Colon (tissue), 2 donors: Measurements from ENCODE around the gene ADK.
"Not testable (repeated sequence)": the region's sequence is repeated elsewhere in the genome, so short reads cannot be mapped to it uniquely, and the experiment has no call there.

ENCODE experiments used
- FAIRE-seq: peaks from 2 replicates; lab custom pipeline; 2012; peaks lifted over from hg19 to GRCh38; lab: Jason Lieb, UNC
- donor health status: control.
- donor health status: control.

The ADK gene

DNA sequence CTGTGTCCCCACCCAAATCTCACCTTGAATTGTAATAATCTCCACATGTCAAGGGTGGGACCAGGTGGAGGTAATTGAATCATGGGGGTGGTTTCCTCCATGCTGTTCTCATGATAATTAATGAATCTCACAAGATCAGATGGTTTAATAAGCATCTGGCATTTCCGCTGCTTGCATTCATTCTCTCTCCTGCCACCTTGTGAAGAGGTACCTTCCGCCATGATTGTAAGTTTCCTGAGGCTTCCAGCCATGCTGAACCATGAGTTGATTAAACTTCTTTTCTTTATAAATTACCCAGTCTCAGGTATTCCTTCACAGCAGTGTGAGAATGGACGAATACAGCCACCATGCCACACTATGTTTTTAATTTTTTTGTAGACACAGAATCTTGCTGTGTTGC is 345.3 kb downstream of the ADK start:
- FAIRE-seq, result not testable (repeated sequence)

DNA sequence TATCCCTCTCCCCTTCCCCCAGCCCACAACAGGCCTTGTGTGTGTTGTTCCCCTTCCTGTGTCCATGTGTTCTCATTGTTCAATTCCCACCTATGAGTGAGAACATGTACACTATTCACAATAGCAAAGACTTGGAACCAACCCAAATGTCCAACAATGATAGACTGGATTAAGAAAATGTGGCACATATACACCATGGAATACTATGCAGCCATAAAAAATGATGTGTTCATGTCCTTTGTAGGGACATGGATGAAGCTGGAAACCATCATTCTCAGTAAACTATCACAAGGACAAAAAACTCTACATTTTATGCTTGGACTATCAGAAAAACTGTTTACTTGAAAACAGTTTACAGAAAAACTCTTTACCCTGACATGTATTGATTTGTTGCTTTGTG is 347.6 kb downstream of the ADK start:
- FAIRE-seq, result not testable (repeated sequence)

DNA sequence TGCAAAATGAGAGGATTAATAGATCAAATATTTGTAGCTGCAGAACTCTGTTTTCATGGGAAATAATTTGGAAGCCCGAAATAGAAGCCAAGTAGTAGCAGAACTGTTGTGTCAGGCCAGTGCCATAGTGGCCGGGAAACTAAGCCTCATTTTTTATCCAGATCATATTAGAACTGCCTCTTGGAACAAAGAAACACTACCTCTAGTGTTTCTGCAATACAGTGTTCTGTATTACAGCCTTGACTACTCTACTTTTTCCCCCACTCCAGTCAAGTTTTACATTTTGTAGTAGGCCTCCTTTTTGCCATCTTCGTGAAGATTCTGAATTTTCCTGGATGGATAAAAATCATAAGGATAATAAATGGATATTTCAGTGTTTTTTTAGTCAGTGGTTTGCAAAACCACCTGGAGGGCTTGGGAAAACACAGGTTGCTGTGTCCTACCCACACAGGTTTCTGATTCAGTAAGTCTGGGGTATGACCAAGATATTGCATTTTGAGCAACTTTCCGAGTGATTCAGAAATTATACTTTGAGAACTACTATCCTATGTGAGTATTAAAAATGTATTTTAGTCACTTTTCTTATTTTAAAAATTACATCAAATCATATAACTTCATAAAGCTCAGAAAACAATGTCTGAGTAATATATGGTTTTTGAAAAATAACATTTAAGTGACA is 349.1 kb downstream of the ADK start:
- no peak for FAIRE-seq

DNA sequence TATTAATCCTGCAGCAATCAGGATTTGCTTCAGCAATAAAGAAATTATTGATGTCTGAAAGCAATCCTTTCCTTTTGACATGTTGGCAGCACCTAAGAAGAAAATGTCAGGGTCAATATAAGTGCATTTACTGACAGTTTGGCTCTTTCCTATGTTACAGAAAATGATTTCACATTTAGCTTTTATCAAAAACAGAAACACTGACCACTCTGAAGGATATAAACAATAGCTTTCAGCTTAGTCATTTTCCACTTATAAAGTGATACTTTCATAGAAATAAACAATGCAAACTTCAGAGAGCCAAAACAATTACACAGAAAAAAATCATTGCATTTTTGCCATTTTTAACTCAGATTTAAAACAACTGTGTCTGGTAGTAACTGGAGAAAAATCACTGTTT is 349.8 kb downstream of the ADK start:
- FAIRE-seq, result no peak

DNA sequence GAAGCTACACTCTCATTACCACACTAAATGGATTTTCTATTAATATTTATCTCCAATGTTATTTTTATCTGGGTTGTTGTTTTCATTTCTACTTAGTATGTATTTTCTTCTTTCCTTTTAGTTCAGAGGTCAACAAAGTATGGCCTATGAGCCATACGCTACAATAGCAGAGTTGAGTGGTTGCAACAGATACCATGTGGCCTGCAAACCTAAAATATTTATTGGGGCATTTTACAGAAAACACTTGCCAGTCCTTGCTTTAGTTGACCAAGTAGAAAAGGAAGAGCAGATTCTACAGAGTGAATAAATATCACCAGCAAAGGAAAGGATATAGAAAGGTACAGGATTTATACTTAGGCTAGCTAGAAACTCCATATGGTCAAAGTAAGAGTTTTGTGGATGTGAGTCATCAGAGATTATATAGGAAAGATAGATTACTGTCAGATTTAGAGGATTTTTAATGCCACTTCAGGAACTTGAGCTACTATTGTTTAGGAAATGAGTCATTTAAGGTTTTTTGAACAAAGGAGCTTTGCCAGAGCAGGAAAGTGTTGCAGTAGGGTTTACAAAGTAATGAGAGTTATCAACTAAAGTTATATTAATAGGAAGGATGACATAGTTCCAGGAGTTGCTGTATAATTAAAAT is 352.1 kb downstream of the ADK start:
- FAIRE-seq, result no peak

DNA sequence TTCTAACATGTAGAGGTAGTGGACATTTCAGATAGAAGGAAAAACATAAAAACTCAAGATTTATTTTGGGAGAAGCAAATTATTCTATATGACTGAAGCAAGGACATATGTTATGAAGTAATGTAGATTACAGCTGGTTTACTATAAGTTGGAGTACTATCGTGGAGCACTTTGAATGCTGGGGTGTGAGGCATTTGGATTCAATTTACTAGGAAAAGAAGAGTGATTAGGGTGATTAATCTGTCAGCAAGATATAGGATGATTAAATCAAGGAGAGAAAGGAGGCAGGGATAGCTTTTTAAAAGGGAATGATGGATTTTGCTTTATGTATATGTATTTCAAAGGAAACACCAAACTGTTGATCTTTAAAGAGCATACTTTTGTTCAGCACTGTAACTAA is 356.9 kb downstream of the ADK start:
- no peak for FAIRE-seq

DNA sequence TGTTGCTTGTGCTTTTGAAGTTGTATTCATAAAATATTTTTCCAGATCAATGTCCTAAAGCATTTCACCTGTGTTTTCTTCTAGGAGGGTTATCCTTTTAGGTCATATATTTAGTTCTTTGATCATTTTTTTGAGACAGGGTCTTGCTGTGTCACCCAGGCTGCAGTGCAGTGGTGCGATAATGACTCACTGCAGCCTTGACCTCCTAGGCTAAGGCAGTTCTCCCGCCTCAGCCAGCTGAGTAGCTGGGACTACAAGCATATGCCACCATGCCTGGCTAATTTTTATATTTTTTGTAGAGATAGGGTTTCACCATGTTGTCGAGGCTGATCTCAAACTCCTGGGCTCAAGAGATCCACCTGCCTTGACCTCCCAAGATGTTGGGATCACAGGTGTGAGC is 359.6 kb downstream of the ADK start:
- FAIRE-seq, result no peak

DNA sequence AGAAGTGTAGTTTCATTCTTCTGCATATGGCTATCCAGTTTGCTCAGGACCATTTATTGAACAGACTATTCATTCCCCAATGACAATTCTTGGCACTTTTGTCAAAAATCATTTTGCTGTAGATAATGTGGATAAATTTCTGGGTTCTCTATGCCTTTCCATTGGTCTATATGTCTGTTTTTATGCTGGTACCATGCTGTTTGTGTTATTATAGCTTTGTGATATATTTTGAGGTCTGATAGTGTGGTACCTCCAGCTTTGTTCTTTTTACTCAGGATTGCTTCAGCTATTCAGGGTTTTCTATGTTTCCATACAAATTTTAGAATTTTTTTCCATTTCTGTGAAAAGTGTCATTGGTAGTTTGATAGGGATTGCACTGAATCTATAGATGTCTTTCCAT is 360.0 kb downstream of the ADK start:
- no peak for FAIRE-seq

DNA sequence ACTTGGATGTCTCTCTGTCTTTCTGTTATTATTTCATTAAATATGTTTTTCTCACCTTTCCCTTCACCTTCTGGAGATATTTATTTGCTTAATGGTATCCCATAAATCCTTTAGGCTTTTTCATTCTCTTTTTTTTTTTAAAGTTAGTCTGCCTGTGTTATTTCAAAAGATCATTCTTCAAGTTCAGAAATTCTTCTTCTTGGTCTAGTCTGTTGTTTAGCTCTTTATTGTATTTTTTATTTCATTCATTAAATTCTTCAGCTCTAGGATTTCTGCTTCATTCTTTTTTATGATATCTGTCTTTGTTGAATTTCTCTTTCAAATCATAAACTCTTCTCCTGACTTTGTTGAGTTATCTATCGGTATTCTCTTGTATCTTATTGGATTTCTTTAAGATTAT is 363.3 kb downstream of the ADK start:
- no peak for FAIRE-seq

DNA sequence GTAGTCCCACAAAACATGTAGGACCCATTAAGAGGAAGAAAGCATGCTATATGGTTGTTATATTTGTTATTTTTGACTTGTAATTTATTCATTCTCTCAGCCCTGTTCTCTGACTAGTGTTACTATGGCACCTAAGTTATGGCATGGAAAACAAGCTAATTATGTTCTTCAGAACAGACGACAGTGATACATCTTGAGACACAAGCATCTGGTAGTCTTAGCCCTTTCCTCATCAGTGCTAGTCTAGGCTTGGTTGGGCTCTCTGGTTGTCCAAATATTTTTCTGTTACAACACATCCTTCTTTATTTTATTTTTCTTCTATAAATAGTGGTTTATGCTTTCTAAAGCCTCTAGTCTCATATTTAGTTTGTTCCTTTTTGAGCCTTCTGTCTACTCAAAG is 367.0 kb downstream of the ADK start:
- no peak for FAIRE-seq

DNA sequence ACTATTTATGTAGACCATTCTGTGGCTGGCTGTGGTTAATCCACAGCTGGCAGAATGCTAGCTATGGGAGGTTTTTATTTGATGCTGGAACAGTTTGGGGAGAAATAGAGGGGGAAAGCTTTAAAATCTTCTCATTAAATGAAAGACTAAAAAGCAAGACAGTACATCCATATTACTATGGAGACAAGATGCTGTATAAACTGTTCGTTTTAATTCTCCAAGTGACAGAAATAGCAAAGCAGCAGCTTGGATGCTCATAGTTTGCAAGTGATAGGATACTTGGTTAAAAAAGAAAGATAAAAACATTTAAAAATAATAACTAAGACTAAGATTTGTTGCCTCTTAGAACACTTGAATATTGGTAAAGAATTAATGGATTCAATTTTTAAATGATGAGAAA is 370.5 kb downstream of the ADK start:
- FAIRE-seq, result no peak

DNA sequence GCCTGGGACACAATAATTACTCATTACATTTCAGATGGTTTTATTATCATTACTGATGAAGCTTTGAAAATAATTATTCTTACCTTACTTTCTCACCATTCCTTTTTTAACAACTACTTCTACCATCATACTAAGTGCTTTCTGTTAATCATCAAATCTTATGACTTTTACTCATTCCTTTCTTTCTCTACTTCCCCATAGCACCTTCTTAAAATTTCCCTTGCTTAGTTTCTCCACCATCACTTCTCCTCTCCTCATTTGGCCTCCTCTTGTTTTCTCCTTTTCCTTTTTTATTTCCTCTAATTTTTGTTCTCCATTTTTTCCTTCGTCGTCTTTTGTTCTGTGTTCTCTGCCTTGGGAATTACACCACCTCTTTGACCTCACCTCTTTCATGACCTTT is 372.2 kb downstream of the ADK start:
- FAIRE-seq, result no peak

DNA sequence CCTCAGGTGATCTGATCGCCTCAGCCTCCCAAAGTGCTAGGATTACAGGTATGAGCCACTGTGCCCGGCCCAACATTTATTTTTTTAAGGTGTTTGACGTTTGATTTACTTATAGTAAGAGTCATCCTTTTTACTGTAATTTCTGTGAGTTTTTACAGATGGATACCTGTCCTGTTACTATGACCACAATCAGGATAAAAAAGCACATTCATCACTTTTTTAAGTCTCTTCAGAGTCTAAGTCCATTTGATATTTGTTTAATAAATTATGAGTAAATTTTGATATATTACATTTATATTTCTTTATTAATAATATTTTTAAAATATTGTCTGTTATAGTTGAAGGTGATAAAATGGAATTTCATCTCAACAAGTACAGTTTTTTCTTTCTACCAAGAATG is 374.9 kb downstream of the ADK start:
- peak; percentile 69 for FAIRE-seq

DNA sequence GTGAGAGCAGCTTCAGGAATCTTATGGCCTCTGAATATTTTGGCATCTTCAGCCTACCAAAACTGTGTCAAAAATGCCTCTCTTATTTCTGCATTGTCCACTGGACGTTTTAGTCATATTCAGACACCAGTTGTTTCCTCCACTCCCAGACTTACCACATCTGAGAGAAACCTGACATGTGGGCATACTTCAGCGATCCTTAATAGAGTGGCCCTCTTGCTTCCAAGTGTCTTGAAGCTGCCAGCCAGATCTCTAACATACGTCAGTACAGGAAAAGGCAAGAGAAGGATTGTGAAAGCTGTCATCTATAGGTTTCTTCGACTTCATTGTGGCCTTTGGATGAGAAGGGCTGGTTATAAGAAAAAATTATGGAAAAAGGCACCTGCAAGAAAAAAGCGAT is 376.6 kb downstream of the ADK start:
- not testable (repeated sequence) for FAIRE-seq

DNA sequence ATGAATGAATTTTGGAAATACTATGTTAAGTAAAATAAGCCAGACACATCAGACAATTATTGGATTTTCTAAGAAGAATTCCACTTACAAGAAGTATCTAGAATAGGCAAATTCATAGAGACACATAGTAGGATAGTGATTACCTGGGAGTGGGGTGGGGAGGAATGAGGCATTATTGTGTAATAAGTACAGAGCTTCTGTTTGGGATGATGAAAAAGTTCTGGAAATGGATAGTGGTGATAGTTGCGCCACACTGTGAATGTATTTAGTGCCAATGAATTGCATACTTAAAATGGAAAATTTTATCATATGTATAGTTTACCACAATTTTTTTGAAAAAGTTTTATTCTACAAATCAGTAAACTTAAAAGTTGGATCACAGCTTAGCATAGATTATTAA is 378.2 kb downstream of the ADK start:
- no peak for FAIRE-seq

DNA sequence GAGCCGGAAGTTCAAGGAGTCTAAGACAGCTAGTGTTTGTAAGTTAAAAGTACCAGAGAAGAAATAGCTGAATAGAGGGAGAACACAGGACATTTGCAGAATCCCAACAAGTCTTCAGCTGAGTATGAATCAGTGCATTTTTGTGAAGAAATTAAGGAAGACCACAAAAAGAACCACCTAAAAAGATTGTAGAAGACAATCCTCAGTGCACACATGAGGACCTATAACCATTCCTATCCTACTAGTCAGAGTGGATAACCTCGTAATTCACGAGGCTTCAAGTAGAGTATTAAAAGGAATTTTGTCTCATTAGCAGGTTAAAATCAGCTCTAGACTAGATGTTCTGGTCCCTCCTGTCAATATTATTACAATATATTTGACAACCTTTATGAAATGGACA is 380.0 kb downstream of the ADK start:
- no peak for FAIRE-seq

DNA sequence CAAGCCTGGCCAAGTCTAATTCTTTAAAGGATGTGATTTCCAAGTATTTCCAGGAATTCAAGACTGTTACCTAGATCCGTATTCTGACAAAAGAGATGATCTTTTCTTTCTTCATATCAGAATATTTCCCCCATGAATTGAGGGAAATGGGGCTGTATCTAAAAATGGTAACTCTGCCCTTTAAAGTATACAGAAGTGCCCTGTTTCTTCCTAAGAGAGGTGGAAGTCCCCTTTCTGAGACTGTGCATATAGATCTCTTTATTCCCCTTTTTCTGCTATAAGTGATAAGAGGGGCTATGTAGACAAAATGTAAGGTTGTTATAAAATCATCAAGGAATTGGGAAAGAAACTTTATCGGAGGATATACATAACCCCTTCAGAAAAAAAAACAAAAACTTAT is 388.3 kb downstream of the ADK start:
- FAIRE-seq, result no peak

DNA sequence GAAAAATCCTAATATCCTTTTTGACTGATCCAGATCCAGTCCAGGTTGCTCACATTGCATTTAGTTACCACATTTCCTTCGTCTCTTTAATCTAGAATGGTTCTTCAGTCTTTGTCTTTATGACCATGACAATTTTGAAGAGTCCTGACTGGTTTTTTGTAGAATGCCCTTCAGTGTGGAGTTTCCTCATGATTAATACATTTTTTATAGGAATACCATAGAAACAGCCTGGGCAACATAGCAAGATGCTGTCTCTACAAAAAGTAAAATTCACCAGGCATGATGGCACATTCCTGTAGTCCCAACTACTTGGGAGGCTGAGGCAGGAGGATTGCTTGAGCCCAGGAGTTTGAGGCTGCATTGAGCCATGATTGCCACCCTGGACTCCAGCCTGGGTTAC is 390.4 kb downstream of the ADK start:
- FAIRE-seq, result no peak

DNA sequence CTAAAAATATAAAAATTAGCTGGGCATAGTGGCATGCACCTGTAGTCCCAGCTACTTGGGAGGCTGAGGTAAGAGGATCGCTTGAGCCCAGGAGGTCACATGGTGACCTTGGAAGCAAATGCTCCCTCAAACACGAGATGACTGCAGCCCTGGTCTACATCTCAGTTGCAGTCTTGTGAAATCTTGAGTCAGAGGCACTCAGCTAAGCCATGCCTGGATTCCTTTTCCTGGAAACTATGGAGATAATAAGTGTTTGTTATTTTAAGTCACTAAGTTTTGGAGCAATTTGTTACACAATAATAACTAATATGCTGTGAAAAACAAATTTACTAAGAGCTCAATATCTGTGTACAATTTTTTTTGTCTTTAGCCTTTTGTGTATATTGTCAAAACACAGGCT is 391.1 kb downstream of the ADK start:
- no peak for FAIRE-seq

DNA sequence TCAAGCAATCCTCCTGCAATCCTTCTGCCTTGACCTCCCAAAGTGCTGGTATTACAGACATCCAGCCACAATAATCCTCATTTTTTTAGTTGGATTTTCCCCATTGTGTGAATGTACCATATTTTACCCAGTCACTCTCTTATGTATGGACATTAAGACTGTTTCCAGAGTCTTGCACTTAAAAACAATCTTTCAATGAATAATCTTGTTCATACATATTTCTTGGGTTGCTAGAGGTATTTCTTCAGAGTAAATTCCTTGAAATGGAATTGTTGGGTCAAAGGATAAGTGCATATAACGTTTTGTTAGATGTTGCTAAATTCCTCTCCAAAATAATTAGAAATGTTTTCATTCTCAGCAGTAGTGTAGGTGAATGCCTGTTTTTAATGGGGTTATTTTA is 392.3 kb downstream of the ADK start:
- no peak for FAIRE-seq

DNA sequence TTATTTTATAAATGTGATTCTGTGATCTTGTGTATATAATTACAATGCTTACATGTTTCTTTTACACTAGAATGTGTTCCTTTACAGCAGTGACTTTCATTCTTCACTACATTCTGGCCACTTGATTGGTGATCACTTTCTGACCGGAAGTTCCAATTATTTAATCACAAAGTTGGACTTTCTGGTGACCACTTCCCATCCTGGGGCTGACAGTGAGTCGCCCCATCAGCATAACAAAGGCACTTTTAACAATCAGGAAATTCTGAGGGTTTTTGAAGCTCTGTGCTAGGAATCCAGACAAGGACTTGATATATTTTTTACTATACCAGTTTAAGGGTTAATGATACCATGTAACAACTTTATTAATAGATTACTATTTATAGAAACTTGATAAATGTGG is 393.1 kb downstream of the ADK start:
- no peak for FAIRE-seq

DNA sequence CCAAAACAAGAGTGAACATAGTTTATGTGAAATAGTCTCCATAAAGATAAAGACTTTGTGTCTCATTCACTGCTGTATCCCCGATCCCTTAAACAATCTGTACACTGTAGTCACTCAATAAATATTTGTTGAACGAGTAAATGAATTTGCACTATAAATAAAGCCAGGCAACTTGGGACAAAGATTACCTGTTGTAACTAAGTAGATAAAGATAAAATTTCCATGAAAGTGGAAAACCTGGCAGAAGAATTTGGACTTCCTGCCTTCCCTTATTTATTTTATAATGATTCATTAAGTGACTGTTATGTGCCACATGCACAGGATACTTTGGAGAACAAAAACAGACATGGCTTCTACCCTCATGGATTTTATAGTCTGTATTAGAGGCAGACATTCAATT is 397.7 kb downstream of the ADK start:
- no peak for FAIRE-seq

DNA sequence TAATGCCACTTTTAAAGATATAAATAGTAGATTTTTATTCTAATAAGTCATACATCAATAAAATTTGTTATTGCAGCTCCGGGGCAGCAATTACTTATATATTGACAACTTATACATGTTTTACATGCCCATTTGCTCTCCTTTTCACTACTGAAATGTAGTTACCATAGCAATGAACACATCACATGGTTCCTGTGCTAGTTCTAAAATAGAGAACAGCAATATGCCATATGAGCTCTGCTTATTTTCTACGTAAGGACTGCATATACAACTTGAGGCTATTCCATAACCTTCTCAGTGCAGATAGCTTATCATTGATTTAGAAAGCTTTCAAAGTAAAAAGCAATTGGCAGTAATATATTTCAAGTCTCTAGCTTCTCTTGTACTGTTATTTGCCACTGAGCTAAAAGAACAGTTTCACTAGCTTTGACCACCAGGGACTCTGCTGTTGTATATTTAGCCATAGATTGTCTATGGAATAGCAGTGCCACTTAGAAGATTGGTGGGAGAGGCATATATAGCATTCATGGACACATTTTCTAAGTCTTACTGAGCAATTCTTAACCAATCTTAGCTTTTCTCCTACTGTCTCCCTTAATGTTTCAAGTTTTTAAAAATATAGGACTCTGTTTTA is 405.2 kb downstream of the ADK start:
- FAIRE-seq, result no peak

DNA sequence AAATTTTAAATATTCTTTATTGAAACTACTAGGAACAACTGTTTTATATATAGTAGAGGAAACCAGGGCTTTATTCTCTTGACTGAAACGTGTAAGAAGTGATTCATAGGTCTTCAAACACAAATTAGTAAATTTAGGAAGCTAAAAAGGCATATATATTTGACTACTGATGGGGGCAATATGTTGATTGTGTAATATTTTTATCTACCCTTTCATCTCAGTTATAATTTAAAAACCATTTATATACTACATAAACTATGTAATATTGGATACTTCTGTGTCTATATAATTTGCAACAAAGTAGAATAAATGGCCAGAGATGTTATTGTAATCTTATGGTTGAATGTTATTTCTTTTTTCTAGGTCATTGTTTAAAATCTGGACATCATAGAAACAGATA is 406.1 kb downstream of the ADK start:
- peak; percentile 43 for FAIRE-seq
